Measurements from ENCODE around the gene ARID5A.
"Not testable (repeated sequence)": the region's sequence is repeated elsewhere in the genome, so short reads cannot be mapped to it uniquely, and the experiment has no call there.

ARID5A gene

GRCh38 chr2:96557421-96557820 lies 20.9 kb downstream of the ARID5A start:
- not testable (repeated sequence) for DNase-seq (ENCODE audit: low read depth)

GRCh38 chr2:96558061-96558460 lies 21.5 kb downstream of the ARID5A start:
- DNase-seq (ENCODE audit: low read depth), result no peak

GRCh38 chr2:96558485-96558884 lies 21.9 kb downstream of the ARID5A start:
- DNase-seq (ENCODE audit: low read depth), result no peak

GRCh38 chr2:96564026-96564425 lies 27.5 kb downstream of the ARID5A start:
- no peak for DNase-seq (ENCODE audit: low read depth)

- DNase-seq (ENCODE audit: low read depth), result no peak
These were observed 28.0 kb downstream of the ARID5A start for GRCh38 chr2:96564563-96564962.

GRCh38 chr2:96565111-96565510 lies 28.6 kb downstream of the ARID5A start:
- no peak for DNase-seq (ENCODE audit: low read depth)

- DNase-seq (ENCODE audit: low read depth), result no peak
These were observed 31.5 kb downstream of the ARID5A start for GRCh38 chr2:96568094-96568493.

- no peak for DNase-seq (ENCODE audit: low read depth)
These were observed 37.8 kb downstream of the ARID5A start for GRCh38 chr2:96574364-96574763.

- DNase-seq (ENCODE audit: low read depth), result no peak
These were observed 39.4 kb downstream of the ARID5A start for GRCh38 chr2:96575785-96576456.

- no peak for DNase-seq (ENCODE audit: low read depth)
These were observed 40.9 kb downstream of the ARID5A start for GRCh38 chr2:96577501-96577900.

GRCh38 chr2:96578731-96579130 lies 42.2 kb downstream of the ARID5A start:
- no peak for DNase-seq (ENCODE audit: low read depth)

GRCh38 chr2:96579422-96579821 lies 42.9 kb downstream of the ARID5A start:
- DNase-seq (ENCODE audit: low read depth), result no peak

- DNase-seq (ENCODE audit: low read depth), result no peak
These were observed 44.2 kb downstream of the ARID5A start for GRCh38 chr2:96580771-96581170.

GRCh38 chr2:96584017-96584416 lies 47.5 kb downstream of the ARID5A start:
- DNase-seq (ENCODE audit: low read depth), result no peak

- DNase-seq (ENCODE audit: low read depth), result no peak
These were observed 51.3 kb downstream of the ARID5A start for GRCh38 chr2:96587843-96588242.

GRCh38 chr2:96591054-96591453 lies 54.5 kb downstream of the ARID5A start:
- DNase-seq (ENCODE audit: low read depth), result no peak

GRCh38 chr2:96591494-96591893 lies 54.9 kb downstream of the ARID5A start:
- DNase-seq (ENCODE audit: low read depth), result no peak

GRCh38 chr2:96594282-96594681 lies 57.7 kb downstream of the ARID5A start:
- DNase-seq (ENCODE audit: low read depth), result no peak

GRCh38 chr2:96594691-96595152 lies 58.2 kb downstream of the ARID5A start:
- DNase-seq (ENCODE audit: low read depth), result no peak

- no peak for DNase-seq (ENCODE audit: low read depth)
These were observed 60.0 kb downstream of the ARID5A start for GRCh38 chr2:96596596-96596995.

GRCh38 chr2:96599941-96600340 lies 63.4 kb downstream of the ARID5A start:
- no peak for DNase-seq (ENCODE audit: low read depth)

- DNase-seq (ENCODE audit: low read depth), result no peak
These were observed 65.1 kb downstream of the ARID5A start for GRCh38 chr2:96601382-96602292.

All from fibroblast of the conjunctiva (primary cell).